ENCODE data around the gene STK39.

The STK39 gene

DNA sequence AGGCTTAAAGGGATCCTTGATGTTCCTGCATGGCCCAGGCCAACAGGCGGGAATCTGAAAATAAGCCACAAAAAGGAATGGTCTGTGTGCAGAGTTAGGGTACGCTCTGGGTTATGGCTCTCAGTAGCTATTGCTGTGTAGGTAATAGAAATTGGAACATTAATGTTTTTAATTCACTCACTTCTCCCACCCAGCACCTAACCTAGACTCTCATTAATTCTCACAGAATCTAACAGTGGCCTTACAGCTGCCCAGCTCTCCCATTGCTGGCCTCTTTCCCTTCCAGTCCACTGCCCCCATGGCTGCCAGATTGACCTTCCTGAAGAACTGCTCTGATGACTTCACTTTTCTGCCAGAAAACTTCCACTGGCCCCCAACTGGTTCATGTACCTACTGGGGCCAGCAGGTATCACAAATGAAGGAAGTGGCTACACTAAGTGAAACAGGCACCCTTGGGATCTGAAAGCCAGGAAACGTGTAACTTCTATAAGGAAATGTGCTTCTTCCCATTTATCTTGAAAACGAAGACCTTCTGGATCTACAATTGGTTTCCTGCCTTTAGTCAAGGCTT, 315.2 kb downstream of the STK39 start:
- Histone ChIP-seq H3K9me3 (ENCODE audit: control insufficient read depth, insufficient read depth, low read length) (no peaks in the 10 kb centered on the region), H3K4me1 (ENCODE audit: control insufficient read depth, insufficient read depth, low read length) (no peaks in the 10 kb centered on the region), H3K4me3 (ENCODE audit: low read length) (no peak overlapping the region), H3K27me3 (ENCODE audit: control insufficient read depth, insufficient read depth, low read length) (no peaks in the 10 kb centered on the region), H3K27ac (ENCODE audit: low read length) (no peak overlapping the region), H3K36me3 (ENCODE audit: control insufficient read depth, insufficient read depth, low read length) (no peaks in the 10 kb centered on the region; the same call in 1 of the 2 replicates)
- no peak for DNase-seq (ENCODE audit: low read depth, low spot score)
- no CpG with 5 or more reads among the region's 4 CpGs for WGBS (ENCODE audit: insufficient coverage, insufficient read length)

DNA sequence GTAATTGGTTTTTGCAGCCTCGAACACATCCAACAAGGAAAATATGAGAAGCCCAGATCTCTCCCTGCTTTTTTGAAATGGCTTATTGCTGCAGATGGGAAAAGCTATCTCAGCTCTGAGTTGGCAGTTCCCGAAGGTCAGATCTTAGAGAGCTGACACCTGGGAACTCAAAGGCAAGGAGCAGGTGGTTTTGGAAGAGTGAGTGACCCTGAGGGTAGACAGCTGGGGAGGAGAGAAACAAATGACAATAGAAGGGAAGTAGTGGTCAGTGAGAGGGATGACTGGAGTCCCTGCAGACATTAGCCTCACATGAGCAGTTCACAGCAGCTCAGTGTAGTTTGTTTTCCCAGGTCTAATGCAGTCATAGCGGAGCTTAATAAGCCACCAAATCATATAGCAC, 317.9 kb downstream of the STK39 start:
- Histone ChIP-seq H3K27ac (ENCODE audit: low read length) (no peak overlapping the region), H3K36me3 (ENCODE audit: control insufficient read depth, insufficient read depth, low read length) (no peaks in the 10 kb centered on the region), H3K4me1 (ENCODE audit: control insufficient read depth, insufficient read depth, low read length) (peaks cover 2% of the 10 kb centered on the region; the same call in 1 of the 2 replicates), H3K9me3 (ENCODE audit: control insufficient read depth, insufficient read depth, low read length) (no peaks in the 10 kb centered on the region), H3K4me3 (ENCODE audit: low read length) (no peak overlapping the region), H3K27me3 (ENCODE audit: control insufficient read depth, insufficient read depth, low read length) (no peaks in the 10 kb centered on the region)
- DNase-seq (ENCODE audit: low read depth, low spot score): no peak
- WGBS (ENCODE audit: insufficient coverage, insufficient read length): no CpG with 5 or more reads among the region's 3 CpGs

DNA sequence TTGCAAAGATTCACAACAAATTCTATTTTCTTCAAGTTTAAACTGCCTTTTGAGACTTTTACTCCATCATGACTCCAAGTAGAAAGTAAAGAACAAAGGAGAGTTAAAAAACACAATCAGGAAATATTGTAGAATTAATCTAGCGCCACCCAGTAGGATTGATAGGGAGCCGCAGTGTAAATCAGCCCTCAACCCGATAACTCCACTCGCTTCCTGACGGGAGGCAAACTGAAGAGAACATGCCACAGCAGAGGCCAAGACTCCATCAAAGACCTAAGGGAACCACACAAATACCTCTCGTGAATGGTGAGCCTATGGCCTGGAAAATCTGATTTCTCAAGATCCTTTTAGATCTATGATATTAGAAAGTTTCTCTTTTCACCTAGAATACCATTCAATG, 319.0 kb downstream of the STK39 start:
- H3K36me3 ChIP-seq (ENCODE audit: control insufficient read depth, insufficient read depth, low read length): no peaks in the 10 kb centered on the region
- H3K4me1 ChIP-seq (ENCODE audit: control insufficient read depth, insufficient read depth, low read length): peaks cover 2% of the 10 kb centered on the region; the same call in 1 of the 2 replicates
- H3K9me3 ChIP-seq (ENCODE audit: control insufficient read depth, insufficient read depth, low read length): no peaks in the 10 kb centered on the region
- no CpG with 5 or more reads among the region's 6 CpGs for WGBS (ENCODE audit: insufficient coverage, insufficient read length)
- no peak overlapping the region for H3K4me3 ChIP-seq (ENCODE audit: low read length)
- no peak overlapping the region for H3K27ac ChIP-seq (ENCODE audit: low read length)
- DNase-seq (ENCODE audit: low read depth, low spot score): no peak
- no peaks in the 10 kb centered on the region for H3K27me3 ChIP-seq (ENCODE audit: control insufficient read depth, insufficient read depth, low read length)

DNA sequence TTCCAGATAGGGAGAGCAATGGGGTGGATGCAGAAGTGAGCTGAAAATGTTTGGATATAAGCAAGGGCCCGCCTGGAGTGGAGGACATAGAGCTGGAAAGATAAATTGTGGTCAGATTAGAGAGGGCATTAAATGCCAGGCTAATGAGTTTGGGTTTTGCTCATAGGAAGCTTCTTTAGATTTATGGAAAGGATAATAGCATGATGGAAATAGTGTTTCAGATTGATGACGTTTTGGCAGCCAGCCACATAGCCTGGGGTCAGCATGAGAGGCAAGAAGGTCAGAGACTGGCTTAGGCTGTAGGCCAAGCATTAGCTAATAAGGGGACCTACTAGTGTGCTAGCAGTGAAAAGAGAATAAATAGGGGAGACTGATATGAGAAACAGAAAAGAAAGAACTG, 321.6 kb downstream of the STK39 start:
- peaks cover 2% of the 10 kb centered on the region; the same call in 1 of the 2 replicates for H3K4me1 ChIP-seq (ENCODE audit: control insufficient read depth, insufficient read depth, low read length)
- no peaks in the 10 kb centered on the region for H3K36me3 ChIP-seq (ENCODE audit: control insufficient read depth, insufficient read depth, low read length)
- WGBS (ENCODE audit: insufficient coverage, insufficient read length): no CpG with 5 or more reads among the region's 2 CpGs
- no peak overlapping the region for H3K27ac ChIP-seq (ENCODE audit: low read length)
- H3K4me3 ChIP-seq (ENCODE audit: low read length): no peak overlapping the region
- H3K9me3 ChIP-seq (ENCODE audit: control insufficient read depth, insufficient read depth, low read length): no peaks in the 10 kb centered on the region
- no peaks in the 10 kb centered on the region for H3K27me3 ChIP-seq (ENCODE audit: control insufficient read depth, insufficient read depth, low read length)
- no peak for DNase-seq (ENCODE audit: low read depth, low spot score)

DNA sequence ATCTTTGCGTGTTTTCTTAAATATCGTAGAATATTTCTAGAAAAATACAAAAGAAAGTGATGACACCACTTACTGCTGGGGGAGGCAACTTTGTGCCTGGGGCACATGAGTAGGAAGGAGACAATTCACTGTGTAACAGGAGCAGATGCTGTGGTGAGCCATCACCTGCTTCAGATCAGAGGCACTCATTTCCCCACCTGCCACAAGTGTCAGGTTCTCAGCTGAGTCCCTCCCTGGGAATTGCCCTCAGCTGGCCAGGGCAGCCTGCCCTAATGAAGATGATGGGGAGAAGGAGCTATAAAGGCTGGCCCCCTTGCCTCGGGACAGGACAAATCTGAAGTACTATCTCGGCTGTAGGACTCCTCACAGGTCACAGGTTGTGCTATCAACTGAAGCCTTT, 322.8 kb downstream of the STK39 start:
- Histone ChIP-seq H3K36me3 (ENCODE audit: control insufficient read depth, insufficient read depth, low read length) (no peaks in the 10 kb centered on the region), H3K27ac (ENCODE audit: low read length) (no peak overlapping the region), H3K27me3 (ENCODE audit: control insufficient read depth, insufficient read depth, low read length) (no peaks in the 10 kb centered on the region), H3K4me1 (ENCODE audit: control insufficient read depth, insufficient read depth, low read length) (peaks cover 2% of the 10 kb centered on the region; the same call in 1 of the 2 replicates), H3K9me3 (ENCODE audit: control insufficient read depth, insufficient read depth, low read length) (no peaks in the 10 kb centered on the region), H3K4me3 (ENCODE audit: low read length) (no peak overlapping the region)
- no CpG with 5 or more reads among the region's 4 CpGs for WGBS (ENCODE audit: insufficient coverage, insufficient read length)
- no peak for DNase-seq (ENCODE audit: low read depth, low spot score)

DNA sequence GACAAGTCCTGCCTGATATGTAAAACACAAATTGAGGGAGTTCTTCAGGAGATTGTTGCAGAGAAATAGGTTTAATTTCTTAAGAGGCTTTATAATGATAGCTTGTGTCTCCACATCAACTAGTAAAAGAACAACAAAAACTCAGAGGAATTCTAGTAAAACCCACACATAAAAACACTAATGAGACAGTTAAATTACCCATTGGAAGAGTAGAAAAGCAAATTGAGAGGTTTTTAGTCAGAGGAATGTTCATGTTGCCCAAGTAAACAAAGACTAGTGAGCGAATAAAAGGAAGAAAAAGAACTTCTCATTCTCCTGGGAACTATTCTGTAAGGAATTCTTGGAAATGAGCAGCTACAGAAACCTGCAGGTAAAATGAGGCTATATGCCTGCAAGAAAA, 330.6 kb downstream of the STK39 start:
- Histone ChIP-seq H3K36me3 (ENCODE audit: control insufficient read depth, insufficient read depth, low read length) (no peaks in the 10 kb centered on the region), H3K9me3 (ENCODE audit: control insufficient read depth, insufficient read depth, low read length) (no peaks in the 10 kb centered on the region), H3K4me1 (ENCODE audit: control insufficient read depth, insufficient read depth, low read length) (no peaks in the 10 kb centered on the region), H3K27me3 (ENCODE audit: control insufficient read depth, insufficient read depth, low read length) (no peaks in the 10 kb centered on the region), H3K4me3 (ENCODE audit: low read length) (no peak overlapping the region), H3K27ac (ENCODE audit: low read length) (no peak overlapping the region)
- no peak for DNase-seq (ENCODE audit: low read depth, low spot score)
- no CpG with 5 or more reads among the region's 1 CpG for WGBS (ENCODE audit: insufficient coverage, insufficient read length)

DNA sequence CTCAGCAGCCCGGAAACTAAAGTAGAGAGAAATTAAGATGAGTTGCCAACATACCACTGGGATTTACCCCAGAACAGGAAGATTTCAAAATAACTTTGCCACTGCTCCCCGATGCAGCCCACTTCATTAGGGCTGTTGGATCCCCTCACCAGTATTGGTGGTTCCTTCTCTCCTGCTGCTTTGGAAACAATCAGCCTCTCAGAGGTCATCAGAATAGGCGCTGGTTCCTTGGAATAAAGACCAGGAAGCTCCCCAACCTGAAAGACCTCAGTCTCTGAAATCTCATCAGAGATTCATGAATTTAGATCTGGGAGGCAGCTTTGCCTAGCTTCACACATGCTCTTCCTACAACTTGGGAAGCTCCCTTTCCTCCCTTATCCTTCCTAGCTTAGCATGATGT, 332.4 kb downstream of the STK39 start:
- no peaks in the 10 kb centered on the region for H3K27me3 ChIP-seq (ENCODE audit: control insufficient read depth, insufficient read depth, low read length)
- H3K4me3 ChIP-seq (ENCODE audit: low read length): no peak overlapping the region
- no peak for DNase-seq (ENCODE audit: low read depth, low spot score)
- H3K36me3 ChIP-seq (ENCODE audit: control insufficient read depth, insufficient read depth, low read length): no peaks in the 10 kb centered on the region
- WGBS (ENCODE audit: insufficient coverage, insufficient read length): no CpG with 5 or more reads among the region's 3 CpGs
- H3K27ac ChIP-seq (ENCODE audit: low read length): no peak overlapping the region
- H3K9me3 ChIP-seq (ENCODE audit: control insufficient read depth, insufficient read depth, low read length): no peaks in the 10 kb centered on the region
- no peaks in the 10 kb centered on the region for H3K4me1 ChIP-seq (ENCODE audit: control insufficient read depth, insufficient read depth, low read length)

DNA sequence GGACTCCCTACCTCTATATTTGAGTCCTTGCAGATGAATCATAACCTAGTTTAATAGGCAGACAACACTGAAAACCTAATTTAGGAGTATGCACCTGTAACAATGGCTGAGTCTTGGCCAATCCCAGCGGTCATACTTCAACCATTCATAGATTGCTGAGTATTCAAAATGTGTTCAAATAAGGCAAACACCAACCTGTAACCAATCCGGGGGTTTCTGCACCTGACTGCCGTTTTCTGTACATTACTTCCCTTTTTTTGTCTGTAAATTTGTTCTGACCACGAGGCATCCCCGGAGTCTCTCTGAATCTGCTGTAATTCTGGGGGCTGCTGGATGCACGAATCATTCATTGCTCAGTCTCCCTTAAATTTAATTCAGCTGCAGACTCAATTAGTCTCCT, 338.6 kb downstream of the STK39 start:
- no peaks in the 10 kb centered on the region for H3K27me3 ChIP-seq (ENCODE audit: control insufficient read depth, insufficient read depth, low read length)
- WGBS (ENCODE audit: insufficient coverage, insufficient read length): no CpG with 5 or more reads among the region's 6 CpGs
- no peak overlapping the region for H3K4me3 ChIP-seq (ENCODE audit: low read length)
- H3K9me3 ChIP-seq (ENCODE audit: control insufficient read depth, insufficient read depth, low read length): no peaks in the 10 kb centered on the region
- H3K4me1 ChIP-seq (ENCODE audit: control insufficient read depth, insufficient read depth, low read length): no peaks in the 10 kb centered on the region
- H3K36me3 ChIP-seq (ENCODE audit: control insufficient read depth, insufficient read depth, low read length): no peaks in the 10 kb centered on the region
- DNase-seq (ENCODE audit: low read depth, low spot score): no peak
- H3K27ac ChIP-seq (ENCODE audit: low read length): no peak overlapping the region

DNA sequence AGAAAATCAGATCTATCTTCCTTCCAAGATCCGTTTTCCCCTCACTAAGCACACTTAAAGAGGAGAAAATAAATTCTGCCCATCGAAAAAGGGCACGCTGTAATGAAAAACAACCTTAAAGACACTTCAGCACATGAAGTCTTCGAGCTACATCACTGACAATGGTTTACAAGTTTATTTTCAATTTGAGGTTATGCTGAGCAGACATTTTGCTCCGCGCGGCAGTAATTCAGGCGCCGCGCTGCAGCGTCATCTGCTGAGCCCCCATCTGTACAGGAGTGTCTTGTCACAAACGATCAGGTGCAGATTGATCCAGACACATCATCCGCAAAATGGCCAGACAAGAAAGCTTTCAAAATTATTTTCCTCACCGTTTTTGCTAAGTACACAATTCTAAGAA, 341.7 kb downstream of the STK39 start:
- Histone ChIP-seq H3K36me3 (ENCODE audit: control insufficient read depth, insufficient read depth, low read length) (no peaks in the 10 kb centered on the region), H3K4me1 (ENCODE audit: control insufficient read depth, insufficient read depth, low read length) (no peaks in the 10 kb centered on the region), H3K4me3 (ENCODE audit: low read length) (no peak overlapping the region), H3K27ac (ENCODE audit: low read length) (no peak overlapping the region), H3K9me3 (ENCODE audit: control insufficient read depth, insufficient read depth, low read length) (no peaks in the 10 kb centered on the region), H3K27me3 (ENCODE audit: control insufficient read depth, insufficient read depth, low read length) (no peaks in the 10 kb centered on the region)
- DNase-seq (ENCODE audit: low read depth, low spot score): no peak
- no CpG with 5 or more reads among the region's 14 CpGs for WGBS (ENCODE audit: insufficient coverage, insufficient read length)
